ENCODE measurements around the gene TMEM198. TPM values are rescaled to one million over a fixed set of nuclear protein-coding genes. Genes with fewer than 3 reads are reported as not detected.

TMEM198 gene
- total and polyA plus RNA-seq, 9 of the 15 experiments (the other 6 are each of a cell fraction or from before 2014, with no cell fraction given): 0.03 to 3.8 (median 1.0) TPM

DNA sequence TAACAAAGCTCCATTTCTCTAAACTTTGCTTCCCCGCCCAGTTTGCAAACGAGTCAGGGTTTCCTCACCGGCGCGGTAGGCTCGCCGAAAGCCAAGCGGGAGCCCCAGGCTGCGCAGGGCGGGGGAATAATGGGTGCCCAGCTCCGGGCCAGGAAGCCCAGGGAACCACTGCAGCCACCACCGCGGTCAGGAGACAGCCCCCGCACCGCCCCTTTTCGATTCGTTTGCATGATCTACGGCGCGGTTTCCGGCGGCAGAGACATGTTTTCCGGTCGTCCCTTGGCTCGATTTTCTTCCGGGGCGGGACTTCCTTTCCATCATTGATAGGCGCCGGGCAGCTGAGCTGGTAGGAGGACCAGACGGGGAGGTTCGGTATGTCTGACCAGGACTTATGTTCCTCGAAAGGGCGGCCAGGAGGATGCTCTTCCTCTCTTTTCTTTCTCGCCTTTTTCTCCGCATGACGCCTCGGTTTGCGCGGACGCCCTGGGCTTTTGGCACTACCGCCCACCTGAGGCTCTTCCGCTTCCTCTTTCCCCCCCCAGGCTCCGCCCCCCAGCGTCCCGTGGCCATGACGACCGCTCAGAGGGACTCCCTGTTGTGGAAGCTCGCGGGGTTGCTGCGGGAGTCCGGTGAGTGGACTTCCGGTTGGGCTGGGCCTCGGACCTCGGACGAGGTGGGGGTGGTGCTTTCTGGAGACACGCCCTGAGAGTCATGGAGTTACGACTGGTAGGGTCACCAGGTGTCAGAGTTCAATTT lies 53.9 kb downstream of the TMEM198 start, which contains the start of gene STK11IP (continued):
- TF ChIP-seq, protein P1, sequence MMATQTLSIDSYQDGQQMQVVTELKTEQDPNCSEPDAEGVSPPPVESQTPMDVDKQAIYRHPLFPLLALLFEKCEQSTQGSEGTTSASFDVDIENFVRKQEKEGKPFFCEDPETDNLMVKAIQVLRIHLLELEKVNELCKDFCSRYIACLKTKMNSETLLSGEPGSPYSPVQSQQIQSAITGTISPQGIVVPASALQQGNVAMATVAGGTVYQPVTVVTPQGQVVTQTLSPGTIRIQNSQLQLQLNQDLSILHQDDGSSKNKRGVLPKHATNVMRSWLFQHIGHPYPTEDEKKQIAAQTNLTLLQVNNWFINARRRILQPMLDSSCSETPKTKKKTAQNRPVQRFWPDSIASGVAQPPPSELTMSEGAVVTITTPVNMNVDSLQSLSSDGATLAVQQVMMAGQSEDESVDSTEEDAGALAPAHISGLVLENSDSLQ (IDR thresholded peaks at IDR 0.05): peak; percentile 91
- TF ChIP-seq, protein P2, sequence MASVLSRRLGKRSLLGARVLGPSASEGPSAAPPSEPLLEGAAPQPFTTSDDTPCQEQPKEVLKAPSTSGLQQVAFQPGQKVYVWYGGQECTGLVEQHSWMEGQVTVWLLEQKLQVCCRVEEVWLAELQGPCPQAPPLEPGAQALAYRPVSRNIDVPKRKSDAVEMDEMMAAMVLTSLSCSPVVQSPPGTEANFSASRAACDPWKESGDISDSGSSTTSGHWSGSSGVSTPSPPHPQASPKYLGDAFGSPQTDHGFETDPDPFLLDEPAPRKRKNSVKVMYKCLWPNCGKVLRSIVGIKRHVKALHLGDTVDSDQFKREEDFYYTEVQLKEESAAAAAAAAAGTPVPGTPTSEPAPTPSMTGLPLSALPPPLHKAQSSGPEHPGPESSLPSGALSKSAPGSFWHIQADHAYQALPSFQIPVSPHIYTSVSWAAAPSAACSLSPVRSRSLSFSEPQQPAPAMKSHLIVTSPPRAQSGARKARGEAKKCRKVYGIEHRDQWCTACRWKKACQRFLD (CRISPR knock-in tag; IDR thresholded peaks at IDR 0.05): no peak
- TF ChIP-seq ZNF24 (IDR thresholded peaks at IDR 0.05) (no peak), FOXA1 (IDR thresholded peaks at IDR 0.05; ENCODE audit: borderline replicate concordance) (no peak), SPI1 (IDR thresholded peaks at IDR 0.05; ENCODE audit: borderline replicate concordance, low read depth, low read length) (peak; percentile 96), CBX5 (IDR thresholded peaks at IDR 0.05; ENCODE audit: borderline replicate concordance, low read depth) (no peak), TAF15 (IDR thresholded peaks at IDR 0.05; ENCODE audit: low read depth, low read length) (no peak), SMARCA5 (IDR thresholded peaks at IDR 0.05) (no peak), MAFK (IDR thresholded peaks at IDR 0.05; ENCODE audit: low read length) (no peak), HMG20A (CRISPR knock-in tag; conservative IDR thresholded peaks at IDR 0.05) (no peak), ZBTB7A (IDR thresholded peaks at IDR 0.05; ENCODE audit: borderline replicate concordance, control insufficient read depth, low read depth, low read length) (peak; percentile 54; the same call in 1 of the 2 replicates), TAF9B (IDR thresholded peaks at IDR 0.05; ENCODE audit: partially characterized antibody) (peak; percentile 72), DACH1 (IDR thresholded peaks at IDR 0.05; ENCODE audit: partially characterized antibody) (no peak), SIN3B (IDR thresholded peaks at IDR 0.05; ENCODE audit: low read depth) (no peak; the same call in 1 of the 2 replicates), MTA2 (IDR thresholded peaks at IDR 0.05; ENCODE audit: low read depth) (no peak), KLF1 (tag; IDR thresholded peaks at IDR 0.05) (peak; percentile 48; the same call in 1 of the 2 replicates), TAF1 (IDR thresholded peaks at IDR 0.05; ENCODE audit: control insufficient read depth, extremely low read depth, insufficient read depth, low read length, severe bottlenecking) (peak; percentile 89), TEAD1 (CRISPR knock-in tag; IDR thresholded peaks at IDR 0.05) (peak in 1 of 2 experiments; percentile 57; a peak in 1 of 4 replicates)
- TF ChIP-seq, protein P3, sequence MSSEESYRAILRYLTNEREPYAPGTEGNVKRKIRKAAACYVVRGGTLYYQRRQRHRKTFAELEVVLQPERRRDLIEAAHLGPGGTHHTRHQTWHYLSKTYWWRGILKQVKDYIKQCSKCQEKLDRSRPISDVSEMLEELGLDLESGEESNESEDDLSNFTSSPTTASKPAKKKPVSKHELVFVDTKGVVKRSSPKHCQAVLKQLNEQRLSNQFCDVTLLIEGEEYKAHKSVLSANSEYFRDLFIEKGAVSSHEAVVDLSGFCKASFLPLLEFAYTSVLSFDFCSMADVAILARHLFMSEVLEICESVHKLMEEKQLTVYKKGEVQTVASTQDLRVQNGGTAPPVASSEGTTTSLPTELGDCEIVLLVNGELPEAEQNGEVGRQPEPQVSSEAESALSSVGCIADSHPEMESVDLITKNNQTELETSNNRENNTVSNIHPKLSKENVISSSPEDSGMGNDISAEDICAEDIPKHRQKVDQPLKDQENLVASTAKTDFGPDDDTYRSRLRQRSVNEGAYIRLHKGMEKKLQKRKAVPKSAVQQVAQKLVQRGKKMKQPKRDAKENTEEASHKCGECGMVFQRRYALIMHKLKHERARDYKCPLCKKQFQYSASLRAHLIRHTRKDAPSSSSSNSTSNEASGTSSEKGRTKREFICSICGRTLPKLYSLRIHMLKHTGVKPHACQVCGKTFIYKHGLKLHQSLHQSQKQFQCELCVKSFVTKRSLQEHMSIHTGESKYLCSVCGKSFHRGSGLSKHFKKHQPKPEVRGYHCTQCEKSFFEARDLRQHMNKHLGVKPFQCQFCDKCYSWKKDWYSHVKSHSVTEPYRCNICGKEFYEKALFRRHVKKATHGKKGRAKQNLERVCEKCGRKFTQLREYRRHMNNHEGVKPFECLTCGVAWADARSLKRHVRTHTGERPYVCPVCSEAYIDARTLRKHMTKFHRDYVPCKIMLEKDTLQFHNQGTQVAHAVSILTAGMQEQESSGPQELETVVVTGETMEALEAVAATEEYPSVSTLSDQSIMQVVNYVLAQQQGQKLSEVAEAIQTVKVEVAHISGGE (CRISPR knock-in tag; IDR thresholded peaks at IDR 0.05): peak; percentile 63 to 96 (median 64); a peak in 4 of 6 replicates
- TF ChIP-seq, protein P4, sequence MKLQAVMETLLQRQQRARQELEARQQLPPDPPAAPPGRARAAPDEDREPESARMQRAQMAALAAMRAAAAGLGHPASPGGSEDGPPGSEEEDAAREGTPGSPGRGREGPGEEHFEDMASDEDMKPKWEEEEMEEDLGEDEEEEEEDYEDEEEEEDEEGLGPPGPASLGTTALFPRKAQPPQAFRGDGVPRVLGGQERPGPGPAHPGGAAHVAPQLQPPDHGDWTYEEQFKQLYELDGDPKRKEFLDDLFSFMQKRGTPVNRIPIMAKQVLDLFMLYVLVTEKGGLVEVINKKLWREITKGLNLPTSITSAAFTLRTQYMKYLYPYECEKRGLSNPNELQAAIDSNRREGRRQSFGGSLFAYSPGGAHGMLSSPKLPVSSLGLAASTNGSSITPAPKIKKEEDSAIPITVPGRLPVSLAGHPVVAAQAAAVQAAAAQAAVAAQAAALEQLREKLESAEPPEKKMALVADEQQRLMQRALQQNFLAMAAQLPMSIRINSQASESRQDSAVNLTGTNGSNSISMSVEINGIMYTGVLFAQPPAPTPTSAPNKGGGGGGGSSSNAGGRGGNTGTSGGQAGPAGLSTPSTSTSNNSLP (IDR thresholded peaks at IDR 0.05; ENCODE audit: borderline replicate concordance, low read depth, low read length): no peak

All from K562 (cell line).